Breast epithelium (tissue), 3 donors: ENCODE results near the gene RIMS1.

Experiments used
- POLR2A ChIP-seq: fragments of 450-650 bp; IDR thresholded peaks from one replicate; pipeline ENCODE4 v1.6.1; 2016; ENCODE audit warnings: antibody characterized with exemption, mild to moderate bottlenecking, moderate library complexity
- POLR2AphosphoS5 ChIP-seq, 3 donors: sonication (generic); formaldehyde crosslinking; IDR thresholded peaks; one replicate each; pipeline ENCODE4 v1.6.1; 2017; ENCODE audit warnings: antibody characterized with exemption in 3 of 3
- TF ChIP-seq, protein P1 (sequence below), 3 donors: fragments of 450-650 bp; IDR thresholded peaks; one replicate each; pipeline ENCODE4 v1.5.1; 2016 to 2017; ENCODE audit warnings: antibody characterized with exemption in 3 of 3, mild to moderate bottlenecking in 3 of 3, moderate library complexity in 3 of 3

- TF ChIP-seq POLR2A (no peak), POLR2AphosphoS5 (IDR thresholded peaks at IDR 0.05) (no peak)
- TF ChIP-seq, protein P1, sequence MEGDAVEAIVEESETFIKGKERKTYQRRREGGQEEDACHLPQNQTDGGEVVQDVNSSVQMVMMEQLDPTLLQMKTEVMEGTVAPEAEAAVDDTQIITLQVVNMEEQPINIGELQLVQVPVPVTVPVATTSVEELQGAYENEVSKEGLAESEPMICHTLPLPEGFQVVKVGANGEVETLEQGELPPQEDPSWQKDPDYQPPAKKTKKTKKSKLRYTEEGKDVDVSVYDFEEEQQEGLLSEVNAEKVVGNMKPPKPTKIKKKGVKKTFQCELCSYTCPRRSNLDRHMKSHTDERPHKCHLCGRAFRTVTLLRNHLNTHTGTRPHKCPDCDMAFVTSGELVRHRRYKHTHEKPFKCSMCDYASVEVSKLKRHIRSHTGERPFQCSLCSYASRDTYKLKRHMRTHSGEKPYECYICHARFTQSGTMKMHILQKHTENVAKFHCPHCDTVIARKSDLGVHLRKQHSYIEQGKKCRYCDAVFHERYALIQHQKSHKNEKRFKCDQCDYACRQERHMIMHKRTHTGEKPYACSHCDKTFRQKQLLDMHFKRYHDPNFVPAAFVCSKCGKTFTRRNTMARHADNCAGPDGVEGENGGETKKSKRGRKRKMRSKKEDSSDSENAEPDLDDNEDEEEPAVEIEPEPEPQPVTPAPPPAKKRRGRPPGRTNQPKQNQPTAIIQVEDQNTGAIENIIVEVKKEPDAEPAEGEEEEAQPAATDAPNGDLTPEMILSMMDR (IDR thresholded peaks at IDR 0.05): no peak
These were observed 153.8 kb downstream of the RIMS1 start for GRCh38 chr6:72040111-72040510.
